ENCODE data around the gene ATP8B1.

Gene ATP8B1

DNA sequence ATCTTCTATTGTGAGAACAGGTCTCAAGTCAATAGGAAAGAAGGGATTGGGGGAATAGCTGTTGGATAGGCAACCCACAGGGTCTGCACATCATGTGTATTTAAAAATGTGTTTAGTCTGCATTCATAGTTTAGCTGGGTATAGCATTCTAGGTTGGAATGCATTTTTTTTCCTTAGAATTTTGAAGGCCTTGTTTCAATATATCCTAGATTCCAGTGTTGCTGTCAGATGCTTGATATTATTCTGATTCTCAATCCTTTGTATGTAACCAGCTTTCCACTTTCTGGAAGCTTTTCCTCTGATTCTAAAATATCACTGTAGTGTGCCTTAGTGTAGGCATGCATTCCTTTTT lies 9.0 kb upstream of the ATP8B1 start (continued):
- TF ChIP-seq, protein P1, sequence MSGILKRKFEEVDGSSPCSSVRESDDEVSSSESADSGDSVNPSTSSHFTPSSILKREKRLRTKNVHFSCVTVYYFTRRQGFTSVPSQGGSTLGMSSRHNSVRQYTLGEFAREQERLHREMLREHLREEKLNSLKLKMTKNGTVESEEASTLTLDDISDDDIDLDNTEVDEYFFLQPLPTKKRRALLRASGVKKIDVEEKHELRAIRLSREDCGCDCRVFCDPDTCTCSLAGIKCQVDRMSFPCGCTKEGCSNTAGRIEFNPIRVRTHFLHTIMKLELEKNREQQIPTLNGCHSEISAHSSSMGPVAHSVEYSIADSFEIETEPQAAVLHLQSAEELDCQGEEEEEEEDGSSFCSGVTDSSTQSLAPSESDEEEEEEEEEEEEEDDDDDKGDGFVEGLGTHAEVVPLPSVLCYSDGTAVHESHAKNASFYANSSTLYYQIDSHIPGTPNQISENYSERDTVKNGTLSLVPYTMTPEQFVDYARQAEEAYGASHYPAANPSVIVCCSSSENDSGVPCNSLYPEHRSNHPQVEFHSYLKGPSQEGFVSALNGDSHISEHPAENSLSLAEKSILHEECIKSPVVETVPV (CRISPR knock-in tag; IDR thresholded peaks at IDR 0.05): no peak
- no peak for TF ChIP-seq ZNF70 (CRISPR knock-in tag; IDR thresholded peaks at IDR 0.05)
- TF ChIP-seq RARB (CRISPR knock-in tag; IDR thresholded peaks at IDR 0.05): no peak
- no peak for TF ChIP-seq BACH2 (CRISPR knock-in tag; IDR thresholded peaks at IDR 0.05; ENCODE audit: borderline replicate concordance)
- no peak for TF ChIP-seq POU6F1 (CRISPR knock-in tag; IDR thresholded peaks at IDR 0.05; ENCODE audit: borderline replicate concordance, low read depth)
- no peak for TF ChIP-seq ESRRG (CRISPR knock-in tag; IDR thresholded peaks at IDR 0.05)
- no peak for TF ChIP-seq ZC3H10 (CRISPR knock-in tag; IDR thresholded peaks at IDR 0.05)
- TF ChIP-seq CSDC2 (CRISPR knock-in tag; IDR thresholded peaks at IDR 0.05): no peak

DNA sequence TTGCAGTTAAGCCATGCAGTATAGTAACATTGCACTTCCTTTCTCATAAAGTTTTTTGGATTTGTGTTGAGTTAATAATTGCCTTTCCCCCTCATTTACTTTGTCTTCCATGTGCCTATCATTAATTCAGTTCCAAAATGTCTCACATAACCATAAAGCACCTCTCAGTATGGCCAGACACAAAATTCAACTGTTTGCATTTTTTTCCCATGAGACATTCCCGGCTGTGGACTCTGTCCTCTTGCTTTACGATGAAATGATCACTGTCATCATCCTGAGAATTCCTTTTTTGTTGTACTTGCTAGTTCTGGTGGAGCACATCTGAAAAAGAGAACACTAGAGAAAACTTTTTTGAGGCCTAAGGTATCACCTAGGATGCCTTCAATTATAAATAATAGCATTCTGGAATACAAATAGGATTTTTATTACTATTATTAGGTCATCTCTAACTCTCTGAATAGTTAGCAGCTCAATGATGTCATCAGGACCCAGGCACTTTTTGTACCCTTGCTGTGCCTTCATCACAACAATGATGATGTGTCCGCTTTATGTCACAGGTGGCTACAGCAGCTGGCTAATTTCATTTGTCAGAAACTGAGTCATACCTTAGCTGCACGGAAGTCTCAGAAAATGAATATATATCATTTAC lies 8.5 kb upstream of the ATP8B1 start:
- TF ChIP-seq ZFP3 (CRISPR knock-in tag; IDR thresholded peaks at IDR 0.05) (no peak), ZNF8 (CRISPR knock-in tag; IDR thresholded peaks at IDR 0.05) (no peak), BACH2 (CRISPR knock-in tag; IDR thresholded peaks at IDR 0.05; ENCODE audit: borderline replicate concordance) (no peak), ISL1 (CRISPR knock-in tag; IDR thresholded peaks at IDR 0.05) (no peak)
- TF ChIP-seq, protein P2, sequence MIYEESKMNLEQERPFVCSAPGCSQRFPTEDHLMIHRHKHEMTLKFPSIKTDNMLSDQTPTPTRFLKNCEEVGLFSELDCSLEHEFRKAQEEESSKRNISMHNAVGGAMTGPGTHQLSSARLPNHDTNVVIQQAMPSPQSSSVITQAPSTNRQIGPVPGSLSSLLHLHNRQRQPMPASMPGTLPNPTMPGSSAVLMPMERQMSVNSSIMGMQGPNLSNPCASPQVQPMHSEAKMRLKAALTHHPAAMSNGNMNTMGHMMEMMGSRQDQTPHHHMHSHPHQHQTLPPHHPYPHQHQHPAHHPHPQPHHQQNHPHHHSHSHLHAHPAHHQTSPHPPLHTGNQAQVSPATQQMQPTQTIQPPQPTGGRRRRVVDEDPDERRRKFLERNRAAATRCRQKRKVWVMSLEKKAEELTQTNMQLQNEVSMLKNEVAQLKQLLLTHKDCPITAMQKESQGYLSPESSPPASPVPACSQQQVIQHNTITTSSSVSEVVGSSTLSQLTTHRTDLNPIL (CRISPR knock-in tag; IDR thresholded peaks at IDR 0.05; ENCODE audit: low read depth): no peak
- no peak for ATAC-seq

DNA sequence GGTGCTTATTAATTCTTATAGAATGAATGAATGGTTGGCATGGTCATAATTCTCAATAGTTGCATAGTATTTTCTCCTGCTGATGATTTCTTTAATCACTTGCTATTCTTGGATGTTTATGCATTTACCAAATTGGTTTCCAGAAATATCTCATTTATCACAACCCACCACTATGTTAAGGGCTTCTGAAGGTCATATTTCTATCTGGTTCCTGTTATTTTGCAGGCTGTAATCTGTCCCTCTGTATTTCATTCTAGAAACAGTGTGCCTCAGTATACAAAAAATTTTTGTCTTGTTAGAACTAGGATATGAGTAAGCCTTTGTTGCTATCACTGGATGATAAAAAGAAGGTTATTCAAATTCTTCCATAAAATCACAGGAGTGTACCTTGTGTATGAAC lies 6.1 kb upstream of the ATP8B1 start:
- no peak for ATAC-seq
- TF ChIP-seq ZFP3 (CRISPR knock-in tag; IDR thresholded peaks at IDR 0.05) (no peak), ISL1 (CRISPR knock-in tag; IDR thresholded peaks at IDR 0.05) (peak; percentile 13; the same call in 1 of the 2 replicates)

GRCh38 chr18:57807336-57808117 lies 4.4 kb upstream of the ATP8B1 start:
- peak; percentile 94 for TF ChIP-seq ISL1 (CRISPR knock-in tag; IDR thresholded peaks at IDR 0.05)
- no peak for TF ChIP-seq ZFP30 (CRISPR knock-in tag; IDR thresholded peaks at IDR 0.05)
- ATAC-seq: peak; percentile 50

- peak; percentile 59 for ATAC-seq
Observed at GRCh38 chr18:57806978-57807285, 3.8 kb upstream of the ATP8B1 start.

GRCh38 chr18:57806201-57806977 lies 3.3 kb upstream of the ATP8B1 start:
- peak; percentile 2 for ATAC-seq
- TF ChIP-seq, protein P2 (CRISPR knock-in tag; IDR thresholded peaks at IDR 0.05; ENCODE audit: low read depth): no peak
- TF ChIP-seq TSHZ2 (CRISPR knock-in tag; IDR thresholded peaks at IDR 0.05) (no peak), ZNF8 (CRISPR knock-in tag; IDR thresholded peaks at IDR 0.05) (no peak), ZNF565 (CRISPR knock-in tag; conservative IDR thresholded peaks at IDR 0.05; ENCODE audit: low read depth) (no peak), OSR1 (CRISPR knock-in tag; IDR thresholded peaks at IDR 0.05) (no peak)

More at GRCh38 chr18:57806978-57807285, 3.8 kb upstream of the ATP8B1 start:
- TF ChIP-seq BACH2 (CRISPR knock-in tag; IDR thresholded peaks at IDR 0.05; ENCODE audit: borderline replicate concordance) (no peak), ISL1 (CRISPR knock-in tag; IDR thresholded peaks at IDR 0.05) (peak; percentile 73), ZNF70 (CRISPR knock-in tag; IDR thresholded peaks at IDR 0.05) (no peak), ZNF565 (CRISPR knock-in tag; conservative IDR thresholded peaks at IDR 0.05; ENCODE audit: low read depth) (no peak)
- TF ChIP-seq, protein P2 (CRISPR knock-in tag; IDR thresholded peaks at IDR 0.05; ENCODE audit: low read depth): peak; percentile 55; the same call in 1 of the 2 replicates

Measured in SK-N-SH treated with all-trans-retinoic acid at 6 μM for 48 hours (cell line).